Measurements from ENCODE around the gene IGSF23.

DNA sequence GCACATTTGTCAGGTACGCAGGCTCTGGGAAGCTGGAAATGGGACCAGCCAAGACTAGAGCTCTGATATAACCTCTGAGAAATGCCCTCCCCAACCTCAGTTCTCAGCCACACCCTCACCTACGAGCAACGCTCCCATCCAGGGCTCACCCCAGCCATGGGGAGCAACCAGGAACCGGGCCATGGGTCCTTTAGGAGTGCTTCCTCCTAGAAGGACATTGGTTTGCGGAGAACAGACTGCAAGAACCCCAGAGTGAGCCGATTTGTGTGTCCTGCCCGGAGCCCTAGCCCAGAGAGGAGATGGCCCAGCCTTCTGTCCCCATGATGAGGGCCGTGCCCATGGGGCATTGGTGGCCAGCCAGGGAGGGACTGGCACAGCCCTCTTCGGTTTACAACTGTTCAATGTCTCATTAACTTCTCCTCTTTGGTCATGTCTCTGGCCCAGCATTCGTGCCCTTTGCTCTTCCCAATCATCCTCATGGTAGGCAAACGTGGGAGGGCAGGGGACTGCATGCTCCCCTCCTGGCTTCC is 32.9 kb upstream of the IGSF23 start:
- TF ChIP-seq POLR2A (IDR thresholded peaks at IDR 0.05): no peak
- TF ChIP-seq, protein P1, sequence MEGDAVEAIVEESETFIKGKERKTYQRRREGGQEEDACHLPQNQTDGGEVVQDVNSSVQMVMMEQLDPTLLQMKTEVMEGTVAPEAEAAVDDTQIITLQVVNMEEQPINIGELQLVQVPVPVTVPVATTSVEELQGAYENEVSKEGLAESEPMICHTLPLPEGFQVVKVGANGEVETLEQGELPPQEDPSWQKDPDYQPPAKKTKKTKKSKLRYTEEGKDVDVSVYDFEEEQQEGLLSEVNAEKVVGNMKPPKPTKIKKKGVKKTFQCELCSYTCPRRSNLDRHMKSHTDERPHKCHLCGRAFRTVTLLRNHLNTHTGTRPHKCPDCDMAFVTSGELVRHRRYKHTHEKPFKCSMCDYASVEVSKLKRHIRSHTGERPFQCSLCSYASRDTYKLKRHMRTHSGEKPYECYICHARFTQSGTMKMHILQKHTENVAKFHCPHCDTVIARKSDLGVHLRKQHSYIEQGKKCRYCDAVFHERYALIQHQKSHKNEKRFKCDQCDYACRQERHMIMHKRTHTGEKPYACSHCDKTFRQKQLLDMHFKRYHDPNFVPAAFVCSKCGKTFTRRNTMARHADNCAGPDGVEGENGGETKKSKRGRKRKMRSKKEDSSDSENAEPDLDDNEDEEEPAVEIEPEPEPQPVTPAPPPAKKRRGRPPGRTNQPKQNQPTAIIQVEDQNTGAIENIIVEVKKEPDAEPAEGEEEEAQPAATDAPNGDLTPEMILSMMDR (IDR thresholded peaks at IDR 0.05): no peak

Measured in tibial nerve (tissue), 3 donors.